GM19438 (cell line): ENCODE results near the gene PTRHD1.
A peak's percentile ranks its signal among the peaks of the same experiment; 100 is the strongest.

Source experiments
- ATAC-seq: cut with Tn5 transposase; IDR thresholded peaks from one replicate; pipeline ENCODE4 v1.9.1; 2021; ENCODE audit warnings: low read depth; ENCODE audit not compliant: unreplicated experiment

Gene PTRHD1

DNA sequence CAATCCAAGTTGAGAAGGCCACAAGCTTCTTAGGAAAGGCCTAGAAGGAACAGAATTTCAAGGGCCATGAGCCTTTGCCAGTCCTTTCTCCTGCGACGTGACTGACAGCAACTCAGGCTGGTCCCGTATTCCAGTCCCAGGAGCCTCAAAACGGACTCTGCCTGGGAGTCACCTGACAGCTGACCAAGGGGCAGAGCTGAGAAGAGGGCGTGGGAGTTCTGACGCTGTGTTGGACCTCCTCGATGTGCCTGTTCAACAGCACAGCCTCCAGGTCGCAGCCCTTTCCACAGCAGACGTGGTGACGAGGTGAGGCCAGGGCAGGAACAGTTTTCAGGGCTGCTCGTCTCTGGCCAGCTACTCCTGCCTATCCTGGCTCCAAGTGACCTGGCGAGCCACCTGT is 37.6 kb upstream of the PTRHD1 start:
- ATAC-seq: no peak

- ATAC-seq: no peak
Observed at GRCh38 chr2:24830351-24830750, 37.2 kb upstream of the PTRHD1 start.

DNA sequence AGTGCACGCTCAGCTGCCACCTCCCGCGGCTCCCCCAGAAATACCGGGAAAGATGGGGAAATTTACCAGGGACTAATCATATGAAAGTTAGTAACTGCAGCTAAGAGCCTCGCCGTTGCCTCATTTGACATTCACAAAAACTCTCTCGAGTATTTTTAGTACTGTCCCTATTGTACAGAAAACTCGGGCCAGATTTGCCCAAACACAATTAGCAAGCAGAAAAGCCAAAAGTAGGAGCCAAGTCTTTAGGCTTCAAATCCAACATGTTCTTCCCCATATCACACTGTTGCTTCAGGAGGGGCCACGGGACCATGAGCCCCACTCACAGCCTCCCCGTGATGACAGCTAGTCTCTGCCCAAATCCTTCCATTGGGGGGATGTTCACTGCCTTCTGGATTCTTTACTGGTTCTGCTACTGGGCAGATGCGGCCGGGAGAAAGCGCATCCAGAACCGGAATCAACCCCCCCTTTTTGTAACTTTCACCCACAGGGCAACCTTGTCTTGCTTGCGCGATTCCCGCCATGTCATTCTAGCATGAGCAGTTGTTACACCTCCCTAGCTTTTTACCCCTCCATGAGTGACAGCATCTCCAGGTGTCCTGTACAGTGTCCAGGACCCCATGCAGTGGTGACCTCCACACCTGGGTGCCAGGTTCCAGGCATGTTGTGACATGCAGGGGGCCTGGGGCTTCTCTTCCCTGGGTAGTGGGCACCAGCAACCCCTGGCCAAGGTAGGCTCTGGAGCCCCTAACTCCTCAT is 35.2 kb upstream of the PTRHD1 start:
- ATAC-seq: no peak

GRCh38 chr2:24827321-24828237 is 34.4 kb upstream of the PTRHD1 start:
- ATAC-seq: peak; percentile 64

GRCh38 chr2:24826773-24827145 is 33.6 kb upstream of the PTRHD1 start:
- no peak for ATAC-seq

DNA sequence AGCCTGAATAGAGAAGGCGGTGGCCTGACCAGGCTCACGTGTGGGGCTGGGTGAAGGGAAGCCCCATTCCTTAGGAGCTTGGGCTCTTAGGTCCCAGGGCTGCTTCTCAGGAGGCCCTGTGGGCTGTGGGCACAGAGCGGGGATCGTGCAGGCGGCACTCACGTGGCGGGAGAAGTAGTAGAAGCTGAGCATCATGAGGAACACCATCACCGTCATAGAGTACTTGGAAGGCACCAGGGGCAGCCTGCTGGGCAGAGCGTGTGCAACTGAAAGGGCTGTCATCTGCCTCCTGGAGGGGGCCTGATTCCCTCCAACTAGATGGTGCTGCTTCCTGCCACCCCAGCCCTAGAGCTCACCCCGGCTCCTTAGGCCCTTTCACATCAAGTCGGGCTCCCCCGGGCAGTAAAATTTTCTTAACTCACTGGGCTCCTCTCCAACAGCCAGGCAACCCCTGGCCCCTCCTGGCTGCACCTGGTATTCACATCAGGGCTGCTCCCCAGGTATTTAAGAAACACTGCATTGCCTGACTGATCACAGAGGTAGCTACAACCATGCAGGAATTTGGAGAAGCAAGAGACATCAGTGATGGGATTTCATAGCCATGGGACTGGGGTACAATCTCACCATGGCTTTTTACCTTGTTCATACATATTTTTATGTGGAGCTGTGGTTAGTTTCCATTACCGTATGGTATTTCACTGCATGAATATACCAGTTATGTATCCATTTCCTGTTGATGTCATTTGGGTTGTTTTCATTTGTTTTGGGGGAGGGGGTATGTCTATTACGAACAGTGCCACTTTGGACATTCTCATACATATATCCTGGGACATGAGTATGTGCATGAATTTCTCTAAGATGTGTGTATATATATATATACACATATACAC is 32.9 kb upstream of the PTRHD1 start:
- ATAC-seq: no peak

- ATAC-seq: no peak
Observed at GRCh38 chr2:24824966-24825882, 32.0 kb upstream of the PTRHD1 start.

- ATAC-seq: no peak
Observed at GRCh38 chr2:24824071-24824588, 30.9 kb upstream of the PTRHD1 start.

GRCh38 chr2:24822049-24822706 is 29.0 kb upstream of the PTRHD1 start:
- no peak for ATAC-seq

DNA sequence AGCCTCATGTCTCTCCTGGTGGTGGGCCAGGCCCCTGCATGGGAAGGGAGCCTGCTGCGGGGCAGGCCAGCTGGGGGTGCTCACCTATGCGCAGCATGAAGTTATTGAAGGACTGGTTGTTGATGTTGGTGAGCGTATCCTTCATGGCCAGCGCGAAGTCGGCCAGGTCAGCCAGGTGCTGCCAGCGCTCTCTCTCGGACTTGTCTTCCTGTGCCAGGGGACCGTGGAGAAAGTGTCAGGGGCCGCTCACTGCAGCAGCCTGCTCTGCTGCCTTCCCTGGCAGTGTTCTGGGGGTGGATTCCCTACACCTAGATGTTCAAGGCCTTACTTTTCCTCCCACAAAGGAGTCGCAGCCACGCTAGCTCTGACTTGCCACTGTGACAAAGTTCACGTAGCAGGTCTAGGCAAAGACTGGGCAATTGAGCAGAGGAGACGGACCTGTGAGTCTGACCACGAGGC is 28.3 kb upstream of the PTRHD1 start:
- ATAC-seq: no peak

DNA sequence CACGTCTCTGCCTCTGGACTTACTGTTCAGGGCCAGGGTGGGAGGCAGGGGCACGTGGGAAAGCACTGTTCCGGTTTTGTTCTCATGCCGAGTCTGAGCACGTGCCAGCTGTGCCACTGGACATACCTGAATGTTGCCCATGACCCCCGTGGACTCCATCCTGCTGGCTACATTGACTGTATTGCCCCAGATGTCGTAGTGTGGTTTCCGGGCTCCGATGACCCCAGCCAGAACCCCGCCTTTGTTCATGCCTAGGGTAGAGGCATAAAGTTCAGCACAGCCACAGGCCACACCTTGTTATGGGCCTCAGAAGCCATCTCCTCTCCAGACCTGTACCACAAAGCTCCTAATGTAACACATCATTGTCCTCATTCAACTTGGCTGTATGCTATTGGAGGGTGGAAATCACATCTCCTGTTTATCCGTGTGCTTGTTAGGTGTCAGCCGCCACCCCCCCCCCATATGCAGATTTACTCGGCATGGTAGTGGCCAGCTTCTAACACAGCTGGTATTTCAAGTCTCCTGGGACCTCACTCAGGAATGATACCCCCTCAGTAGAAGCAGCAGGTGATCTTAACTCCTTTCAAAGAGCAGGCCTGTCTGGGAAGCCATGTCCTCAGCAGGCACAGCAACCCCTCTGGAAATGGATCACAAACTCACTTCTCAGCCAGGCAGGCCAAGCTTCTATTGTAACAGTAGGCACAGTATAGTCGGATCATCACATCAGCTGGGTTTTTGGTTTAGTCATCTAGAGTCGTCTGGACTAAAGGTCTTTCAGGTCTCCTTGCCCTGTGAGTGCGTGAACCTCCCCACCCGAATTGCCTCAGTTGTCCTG is 27.6 kb upstream of the PTRHD1 start:
- ATAC-seq: no peak

DNA sequence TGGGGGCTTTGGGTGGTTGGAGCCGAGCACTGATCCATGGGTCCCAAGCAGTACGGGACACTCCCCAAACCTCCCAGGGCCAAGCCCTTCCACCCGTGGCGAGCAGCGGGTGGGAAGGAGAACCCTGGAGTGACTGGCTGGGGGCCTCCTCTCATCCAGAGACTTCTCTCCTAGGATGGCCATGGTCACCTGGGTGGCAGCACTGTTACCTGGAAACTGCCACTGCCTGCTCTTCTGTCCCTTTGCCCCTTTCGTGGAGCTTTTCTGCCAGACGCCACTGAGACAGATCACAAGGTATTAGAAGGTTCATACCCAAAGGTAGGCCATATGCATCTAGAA is 27.0 kb upstream of the PTRHD1 start:
- no peak for ATAC-seq

DNA sequence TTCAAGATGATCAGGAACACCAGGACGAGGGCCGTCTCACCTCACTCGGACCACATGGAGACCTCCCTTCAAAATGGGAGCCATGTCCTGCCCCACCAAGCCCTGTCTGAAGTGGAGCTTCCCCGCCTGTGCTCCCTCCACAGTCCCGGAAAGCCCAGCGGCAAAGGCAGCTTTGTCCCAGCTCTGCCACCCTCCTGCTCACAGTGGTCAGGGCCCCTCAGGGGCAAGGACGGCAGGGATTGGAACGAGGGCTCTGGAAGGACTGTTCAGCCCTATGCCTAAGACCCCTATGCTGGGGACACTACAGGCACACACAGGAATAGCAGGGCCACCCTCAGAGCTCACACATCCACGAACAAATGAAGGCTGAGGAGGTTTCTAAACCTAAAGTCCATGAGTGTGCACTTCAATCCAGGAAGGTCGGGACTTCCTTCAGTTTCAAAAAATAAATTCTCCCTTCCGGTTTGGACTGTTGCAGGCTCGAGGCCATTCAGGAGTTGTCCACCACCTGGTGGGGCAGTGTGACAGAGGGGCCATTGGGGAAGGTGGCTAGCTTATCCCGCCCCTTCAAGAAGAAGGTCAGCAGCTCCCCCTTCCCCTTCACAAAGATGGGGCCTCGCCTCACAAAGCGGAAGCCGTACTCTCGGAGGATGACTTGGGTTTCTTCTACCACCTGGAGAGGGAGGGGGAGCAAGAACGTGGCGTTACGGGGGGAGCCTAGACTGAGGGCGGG is 26.4 kb upstream of the PTRHD1 start:
- no peak for ATAC-seq

- no peak for ATAC-seq
Observed at GRCh38 chr2:24818721-24819167, 25.6 kb upstream of the PTRHD1 start.

GRCh38 chr2:24816884-24817283 is 23.7 kb upstream of the PTRHD1 start:
- ATAC-seq: no peak

DNA sequence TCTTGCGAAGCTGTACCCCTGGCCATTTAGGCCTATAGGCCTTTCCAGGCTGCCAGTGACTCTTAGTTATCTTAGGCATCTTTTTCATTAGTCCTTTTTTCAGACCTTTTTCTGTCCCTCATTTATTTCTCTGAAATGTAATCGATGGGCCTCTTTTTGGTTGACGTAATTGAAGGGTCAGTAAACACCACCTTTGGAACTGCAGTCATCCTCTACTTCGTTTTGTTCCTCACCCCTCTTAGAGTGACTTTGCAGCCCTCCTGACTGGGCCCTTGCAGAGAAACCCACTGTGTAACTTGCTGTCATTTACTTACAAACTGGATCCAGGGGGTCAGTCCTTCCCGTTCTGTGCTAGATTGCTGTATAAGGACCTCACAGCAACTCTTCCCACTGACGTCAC is 23.2 kb upstream of the PTRHD1 start:
- no peak for ATAC-seq

GRCh38 chr2:24815171-24815570 is 22.0 kb upstream of the PTRHD1 start:
- no peak for ATAC-seq
